Globus pallidus (tissue), 1 donor: ENCODE results near the gene ABCC8.

Source experiments
- DNase-seq: peaks from one replicate; pipeline ENCODE4 v3.0.0-alpha.2; 2015; ENCODE audit warnings: low spot score

ABCC8 gene

DNA sequence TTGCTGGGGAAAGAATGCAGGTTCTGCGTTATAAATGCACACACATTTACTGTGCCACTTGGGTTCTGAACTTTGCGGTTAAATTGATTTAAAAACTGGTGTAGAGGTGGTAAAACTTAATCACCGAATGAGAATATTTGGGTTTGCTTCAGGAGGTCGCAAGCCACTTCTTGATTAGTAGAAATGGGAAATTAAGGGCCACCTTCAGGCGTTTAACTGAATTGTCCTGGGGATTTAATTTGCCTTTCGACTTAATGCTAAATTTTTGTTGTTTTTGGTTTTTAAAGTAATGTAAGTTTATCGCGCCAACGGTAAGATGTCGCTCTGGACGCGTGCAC is 125.5 kb downstream of the ABCC8 start:
- DNase-seq, result no peak

DNA sequence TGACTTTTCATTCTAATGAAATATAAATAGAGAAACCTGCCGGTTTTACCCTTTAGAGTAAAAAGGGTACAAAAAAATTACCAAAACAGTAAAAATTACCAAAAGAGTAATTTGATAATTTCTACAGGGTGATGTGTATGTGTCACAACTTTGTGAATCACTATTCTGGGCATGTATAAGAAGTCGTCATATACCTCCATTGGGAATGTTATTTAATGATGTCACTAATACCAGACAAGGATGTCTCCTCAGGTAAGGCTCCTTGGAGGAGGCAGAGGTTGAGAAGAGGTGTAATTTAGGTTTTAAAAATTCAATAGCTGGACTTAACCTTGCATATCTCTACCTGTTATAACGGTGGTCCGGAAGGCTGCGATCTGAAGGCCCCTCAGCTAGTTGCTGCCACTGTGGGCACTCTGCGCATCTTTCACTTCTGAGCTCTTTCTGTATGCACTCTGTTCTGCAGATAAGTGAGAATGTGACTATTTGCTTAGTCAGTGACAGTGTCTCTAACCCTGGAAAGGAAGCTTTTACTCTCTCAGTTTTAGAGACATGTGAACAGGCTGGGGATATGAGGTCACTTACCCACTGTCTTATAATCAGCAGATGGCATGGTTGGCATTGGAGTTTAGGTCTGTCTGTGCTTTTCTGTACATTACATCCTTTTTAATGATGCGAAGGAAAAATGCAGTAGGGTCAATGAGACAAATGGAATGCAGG is 126.0 kb downstream of the ABCC8 start:
- no peak for DNase-seq

DNA sequence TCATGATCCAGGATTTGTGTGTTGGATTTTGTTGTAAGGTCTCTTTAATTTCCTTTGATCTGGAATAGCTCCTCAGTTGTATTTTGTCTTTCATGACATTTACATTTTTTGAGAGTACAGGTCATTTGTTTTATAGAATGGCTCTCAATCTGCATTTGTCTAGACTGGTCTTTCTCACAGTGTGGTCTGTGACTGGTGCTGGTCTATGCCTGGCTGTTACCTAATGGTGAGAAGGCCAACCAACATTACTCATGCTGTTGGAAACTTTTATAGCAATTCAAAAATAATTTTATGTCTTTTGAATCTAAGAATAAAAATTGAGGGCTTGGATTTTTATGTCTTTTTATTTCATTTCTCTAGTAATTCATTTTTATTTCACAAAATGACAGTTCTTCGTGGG is 129.0 kb downstream of the ABCC8 start:
- DNase-seq, result no peak

DNA sequence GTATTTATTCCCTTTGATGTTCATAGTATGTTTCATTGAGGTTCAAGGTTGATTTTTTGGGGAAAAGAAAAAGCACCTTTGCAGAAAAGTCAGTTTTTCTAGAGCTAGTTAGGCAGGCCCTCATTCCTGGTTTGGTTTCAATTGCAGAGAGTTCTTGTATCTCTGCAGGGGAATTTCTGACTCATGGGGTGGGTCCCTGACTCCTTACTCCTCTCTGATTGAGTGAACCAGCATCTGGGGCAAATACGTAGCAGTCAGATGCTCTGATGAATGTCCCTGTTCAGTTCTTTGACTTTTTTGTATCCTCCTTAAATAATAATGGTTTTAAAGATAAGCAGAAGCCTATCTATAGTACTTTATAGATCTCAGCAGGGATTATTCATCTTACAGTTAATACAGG is 132.7 kb downstream of the ABCC8 start:
- DNase-seq, result no peak

DNA sequence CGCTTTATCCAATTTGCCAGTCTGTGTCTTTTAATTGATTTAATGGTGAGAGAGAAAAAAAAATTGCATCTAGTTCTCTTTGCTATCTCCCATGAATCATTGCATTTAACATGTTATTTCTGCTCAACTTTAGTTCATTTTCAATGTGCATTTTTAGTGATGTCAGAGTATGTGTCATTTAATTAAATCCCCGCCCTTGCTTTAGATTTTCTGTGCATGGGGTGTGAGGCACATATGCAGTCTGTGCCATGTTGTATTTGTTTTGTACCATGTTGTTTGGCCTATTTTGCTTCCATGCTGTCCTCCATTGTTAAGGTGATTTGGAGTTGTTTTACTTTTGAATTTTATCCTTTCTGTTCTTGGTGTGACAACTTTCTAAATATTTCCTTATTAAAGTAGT is 133.4 kb downstream of the ABCC8 start:
- no peak for DNase-seq
